HL-60 (cell line): ENCODE data around the gene CMIP.

Source experiments
- GABPA ChIP-seq: IDR thresholded peaks from 2 replicates; pipeline ENCODE4 v1.6.1; 2012; ENCODE audit warnings: low read depth
- POLR2AphosphoS5 ChIP-seq: IDR thresholded peaks from 2 replicates; pipeline ENCODE4 v1.6.1; 2012; ENCODE audit warnings: low read depth
- SPI1 ChIP-seq: IDR thresholded peaks from 2 replicates; pipeline ENCODE4 v1.6.1; 2012; ENCODE audit warnings: low read depth, mild to moderate bottlenecking, borderline replicate concordance
- TF ChIP-seq, protein P1 (sequence below): IDR thresholded peaks from one replicate; pipeline ENCODE4 v1.5.1; 2011; ENCODE audit warnings: low read length, control low read depth, inconsistent platforms; ENCODE audit not compliant: insufficient read depth
- TF ChIP-seq, protein P2 (sequence below): IDR thresholded peaks from 2 replicates; pipeline ENCODE4 v1.6.1; 2012; ENCODE audit warnings: low read depth; ENCODE audit not compliant: insufficient replicate concordance

DNA sequence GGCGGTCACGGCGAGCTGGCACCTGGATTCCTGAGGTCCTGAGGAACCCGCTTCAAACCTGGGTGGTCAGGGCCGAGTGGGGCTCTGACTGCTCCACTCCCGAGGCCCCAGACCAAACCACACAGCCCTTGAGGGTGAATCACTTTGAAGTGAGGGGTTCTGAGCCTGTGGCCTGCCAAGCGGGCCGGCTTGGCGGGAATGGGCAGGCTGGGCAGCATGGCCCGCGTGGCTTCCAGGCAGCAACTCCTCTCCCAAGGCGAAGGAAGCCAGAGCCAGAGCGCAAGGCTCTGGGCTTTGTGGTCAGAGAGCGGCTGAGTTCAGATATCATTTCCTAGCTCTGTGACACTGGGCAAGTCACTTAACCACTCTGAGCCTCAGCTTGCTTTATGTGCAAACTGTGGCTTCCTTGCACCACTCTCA is 42.7 kb downstream of the CMIP start:
- TF ChIP-seq GABPA (no peak), POLR2AphosphoS5 (no peak), SPI1 (no peak)
- TF ChIP-seq, protein P1, sequence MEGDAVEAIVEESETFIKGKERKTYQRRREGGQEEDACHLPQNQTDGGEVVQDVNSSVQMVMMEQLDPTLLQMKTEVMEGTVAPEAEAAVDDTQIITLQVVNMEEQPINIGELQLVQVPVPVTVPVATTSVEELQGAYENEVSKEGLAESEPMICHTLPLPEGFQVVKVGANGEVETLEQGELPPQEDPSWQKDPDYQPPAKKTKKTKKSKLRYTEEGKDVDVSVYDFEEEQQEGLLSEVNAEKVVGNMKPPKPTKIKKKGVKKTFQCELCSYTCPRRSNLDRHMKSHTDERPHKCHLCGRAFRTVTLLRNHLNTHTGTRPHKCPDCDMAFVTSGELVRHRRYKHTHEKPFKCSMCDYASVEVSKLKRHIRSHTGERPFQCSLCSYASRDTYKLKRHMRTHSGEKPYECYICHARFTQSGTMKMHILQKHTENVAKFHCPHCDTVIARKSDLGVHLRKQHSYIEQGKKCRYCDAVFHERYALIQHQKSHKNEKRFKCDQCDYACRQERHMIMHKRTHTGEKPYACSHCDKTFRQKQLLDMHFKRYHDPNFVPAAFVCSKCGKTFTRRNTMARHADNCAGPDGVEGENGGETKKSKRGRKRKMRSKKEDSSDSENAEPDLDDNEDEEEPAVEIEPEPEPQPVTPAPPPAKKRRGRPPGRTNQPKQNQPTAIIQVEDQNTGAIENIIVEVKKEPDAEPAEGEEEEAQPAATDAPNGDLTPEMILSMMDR: no peak
- TF ChIP-seq, protein P2, sequence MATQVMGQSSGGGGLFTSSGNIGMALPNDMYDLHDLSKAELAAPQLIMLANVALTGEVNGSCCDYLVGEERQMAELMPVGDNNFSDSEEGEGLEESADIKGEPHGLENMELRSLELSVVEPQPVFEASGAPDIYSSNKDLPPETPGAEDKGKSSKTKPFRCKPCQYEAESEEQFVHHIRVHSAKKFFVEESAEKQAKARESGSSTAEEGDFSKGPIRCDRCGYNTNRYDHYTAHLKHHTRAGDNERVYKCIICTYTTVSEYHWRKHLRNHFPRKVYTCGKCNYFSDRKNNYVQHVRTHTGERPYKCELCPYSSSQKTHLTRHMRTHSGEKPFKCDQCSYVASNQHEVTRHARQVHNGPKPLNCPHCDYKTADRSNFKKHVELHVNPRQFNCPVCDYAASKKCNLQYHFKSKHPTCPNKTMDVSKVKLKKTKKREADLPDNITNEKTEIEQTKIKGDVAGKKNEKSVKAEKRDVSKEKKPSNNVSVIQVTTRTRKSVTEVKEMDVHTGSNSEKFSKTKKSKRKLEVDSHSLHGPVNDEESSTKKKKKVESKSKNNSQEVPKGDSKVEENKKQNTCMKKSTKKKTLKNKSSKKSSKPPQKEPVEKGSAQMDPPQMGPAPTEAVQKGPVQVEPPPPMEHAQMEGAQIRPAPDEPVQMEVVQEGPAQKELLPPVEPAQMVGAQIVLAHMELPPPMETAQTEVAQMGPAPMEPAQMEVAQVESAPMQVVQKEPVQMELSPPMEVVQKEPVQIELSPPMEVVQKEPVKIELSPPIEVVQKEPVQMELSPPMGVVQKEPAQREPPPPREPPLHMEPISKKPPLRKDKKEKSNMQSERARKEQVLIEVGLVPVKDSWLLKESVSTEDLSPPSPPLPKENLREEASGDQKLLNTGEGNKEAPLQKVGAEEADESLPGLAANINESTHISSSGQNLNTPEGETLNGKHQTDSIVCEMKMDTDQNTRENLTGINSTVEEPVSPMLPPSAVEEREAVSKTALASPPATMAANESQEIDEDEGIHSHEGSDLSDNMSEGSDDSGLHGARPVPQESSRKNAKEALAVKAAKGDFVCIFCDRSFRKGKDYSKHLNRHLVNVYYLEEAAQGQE: no peak
